Middle frontal gyrus (tissue), 1 donor: ENCODE results near the gene ERC2.

Experiments
- DNase-seq: peaks from one replicate; pipeline ENCODE4 v3.0.0-alpha.2; 2015; ENCODE audit warnings: low spot score; ENCODE audit errors: extremely low spot score

Gene ERC2

GRCh38 chr3:55691141-55691540 lies 777.1 kb downstream of the ERC2 start:
- no peak for DNase-seq

- no peak for DNase-seq
These were observed 777.5 kb downstream of the ERC2 start for GRCh38 chr3:55690726-55691125.

- DNase-seq: no peak
These were observed 778.1 kb downstream of the ERC2 start for GRCh38 chr3:55690177-55690576.

DNA sequence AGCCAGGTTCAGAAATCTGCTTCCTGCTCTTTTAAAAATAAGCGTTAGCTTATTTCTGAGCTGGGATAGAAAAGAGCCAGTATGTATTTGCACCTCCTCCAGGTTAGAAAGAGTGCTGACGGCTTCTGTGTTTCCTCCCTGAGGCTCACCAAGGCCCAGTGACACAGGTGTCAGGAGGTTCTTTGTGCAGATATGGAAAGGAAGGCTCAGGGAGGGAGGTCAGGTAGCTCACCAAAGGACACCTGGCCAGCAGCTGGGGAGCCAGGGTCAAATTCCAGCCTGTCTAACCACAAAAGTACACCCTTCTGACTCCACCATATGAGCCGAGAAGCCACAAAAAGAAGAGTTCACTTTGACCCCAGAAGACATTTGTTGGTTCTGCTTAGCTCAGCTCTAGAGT lies 780.1 kb downstream of the ERC2 start:
- no peak for DNase-seq

GRCh38 chr3:55687526-55687925 lies 780.7 kb downstream of the ERC2 start:
- no peak for DNase-seq

DNA sequence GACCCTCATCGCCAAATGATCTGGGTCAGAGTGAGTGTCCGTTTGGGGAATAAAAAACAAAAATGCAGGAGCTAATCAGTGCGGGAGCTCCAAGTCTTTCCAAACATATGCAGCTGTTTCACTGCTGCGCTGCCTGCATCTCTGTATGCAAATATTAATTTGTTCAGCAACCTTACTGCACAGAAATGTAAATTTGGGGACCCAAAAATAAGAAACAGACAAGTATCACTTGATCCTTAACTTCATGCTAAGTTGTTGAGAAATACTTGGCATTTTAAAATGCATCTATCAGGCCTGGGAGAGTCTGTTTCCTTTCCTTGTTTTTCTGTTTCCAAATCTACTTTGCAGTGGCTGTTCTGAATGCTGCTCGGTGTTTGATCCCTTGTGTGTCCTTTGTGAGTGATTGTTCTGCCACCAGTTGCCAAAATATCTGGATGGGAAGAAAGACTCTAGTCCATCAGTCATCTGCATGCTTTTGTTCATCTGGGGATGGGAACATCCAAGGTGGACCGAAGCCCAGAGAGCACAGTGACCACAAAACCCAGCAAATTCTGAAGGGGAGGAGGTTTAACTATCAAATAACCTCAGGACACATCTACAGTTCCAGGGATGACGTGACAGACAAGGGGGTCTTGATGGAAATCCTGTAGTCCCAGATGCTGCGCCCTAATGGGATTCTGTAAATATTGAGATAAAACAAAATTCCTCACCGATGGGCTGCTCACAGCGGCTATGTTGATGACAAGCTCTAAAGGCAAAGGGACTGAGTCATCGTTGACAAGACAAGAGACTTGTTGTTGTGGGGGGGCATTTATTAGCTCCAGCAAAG lies 781.6 kb downstream of the ERC2 start:
- no peak for DNase-seq

DNA sequence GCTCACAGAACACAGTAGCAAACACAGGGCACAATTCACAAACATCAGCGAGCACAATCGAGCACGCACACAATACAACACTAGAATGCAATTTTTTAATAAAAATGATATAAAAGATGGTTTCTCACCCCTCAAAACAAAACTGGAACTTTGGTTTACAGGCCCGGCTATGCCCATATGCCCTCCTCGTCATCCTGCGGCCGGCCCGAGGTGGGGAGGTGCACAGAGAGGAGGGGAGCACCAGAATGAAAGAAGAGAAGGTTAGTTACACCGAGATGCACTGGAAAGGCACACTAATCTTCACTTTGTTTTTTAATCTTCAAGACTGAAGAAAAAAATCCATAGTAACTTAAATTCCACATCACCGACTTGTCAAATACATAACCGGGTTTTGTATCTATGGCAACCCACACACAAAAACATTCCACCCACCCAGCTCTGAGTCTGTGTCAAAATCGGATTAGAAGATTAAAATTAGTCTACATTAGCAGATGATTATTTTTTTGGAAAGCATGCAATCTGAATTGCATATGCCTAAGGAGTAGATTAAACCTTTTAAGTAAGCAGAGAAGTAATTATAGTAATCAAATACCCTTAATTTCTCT lies 784.5 kb downstream of the ERC2 start:
- no peak for DNase-seq

GRCh38 chr3:55682461-55682860 lies 785.8 kb downstream of the ERC2 start:
- no peak for DNase-seq

DNA sequence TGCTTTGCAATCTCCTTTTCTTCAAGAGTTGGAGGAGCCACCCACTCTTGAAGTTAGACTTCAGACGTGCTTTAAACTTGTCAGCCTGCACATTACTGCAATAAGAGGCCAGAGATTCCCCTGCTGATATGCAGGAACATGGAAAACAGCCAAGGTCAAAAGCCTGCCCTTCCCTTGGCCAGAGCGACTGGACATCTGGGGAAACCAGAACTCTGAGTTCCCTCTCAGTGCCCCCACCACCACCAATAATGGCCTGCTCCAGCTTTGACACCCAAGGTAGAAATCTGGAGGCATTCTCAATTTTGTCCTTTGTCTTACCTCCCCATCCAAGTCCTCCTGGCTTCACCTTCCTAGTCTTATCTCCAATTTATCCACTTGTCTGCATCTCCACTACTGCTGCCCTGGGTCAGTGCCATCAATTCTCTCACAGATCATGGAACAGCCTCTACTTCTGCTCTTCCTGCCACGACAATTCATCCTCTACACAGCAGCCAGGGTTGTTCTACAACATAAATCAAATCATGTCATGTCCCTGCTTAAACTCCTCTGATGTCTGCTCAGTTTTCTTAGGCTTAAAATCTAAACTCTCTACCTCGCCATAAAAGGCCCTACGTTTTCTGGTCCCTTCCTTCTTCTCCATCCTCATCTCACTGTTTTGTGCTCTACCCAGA lies 789.6 kb downstream of the ERC2 start:
- DNase-seq: no peak

DNA sequence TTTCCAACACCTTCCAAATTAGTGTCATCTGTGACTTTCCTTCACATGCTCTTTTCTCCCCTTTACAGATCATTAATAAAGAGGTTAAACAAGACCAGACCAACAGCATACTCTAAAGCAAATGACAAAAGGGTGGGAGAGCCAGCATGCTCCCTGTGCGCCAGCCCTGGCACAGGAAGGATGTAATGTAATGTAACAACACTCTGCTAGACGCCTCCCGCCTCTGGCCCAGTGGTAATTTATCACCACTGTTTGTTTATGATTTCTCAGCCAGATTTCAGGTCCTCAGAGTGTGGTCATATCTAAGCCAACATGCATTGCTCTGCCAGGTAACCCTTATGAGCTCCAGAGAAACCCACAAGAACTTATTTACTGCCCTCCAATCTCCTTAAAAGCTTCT lies 791.6 kb downstream of the ERC2 start:
- DNase-seq: no peak

DNA sequence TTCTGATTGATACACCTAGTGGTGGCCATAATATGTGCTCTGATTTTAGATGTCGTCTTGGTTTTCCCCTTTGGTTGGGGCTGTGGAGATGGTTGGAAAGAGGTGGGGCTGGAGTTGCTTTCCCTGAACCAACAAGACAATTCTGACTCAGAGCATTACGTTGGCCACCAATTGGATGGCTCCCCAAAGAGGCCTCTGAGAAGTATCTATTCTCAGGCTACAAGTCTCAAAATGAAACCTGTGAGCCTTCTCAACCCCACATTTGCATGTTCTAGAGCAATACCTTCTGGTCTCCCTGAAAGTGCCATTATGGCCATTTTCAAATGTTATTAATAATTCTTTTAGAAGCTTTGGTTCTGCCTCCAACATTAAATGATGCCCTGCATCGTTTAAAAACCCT lies 792.8 kb downstream of the ERC2 start:
- no peak for DNase-seq

GRCh38 chr3:55673764-55674163 lies 794.5 kb downstream of the ERC2 start:
- DNase-seq: no peak

- DNase-seq: no peak
These were observed 799.1 kb downstream of the ERC2 start for GRCh38 chr3:55669133-55669532.

DNA sequence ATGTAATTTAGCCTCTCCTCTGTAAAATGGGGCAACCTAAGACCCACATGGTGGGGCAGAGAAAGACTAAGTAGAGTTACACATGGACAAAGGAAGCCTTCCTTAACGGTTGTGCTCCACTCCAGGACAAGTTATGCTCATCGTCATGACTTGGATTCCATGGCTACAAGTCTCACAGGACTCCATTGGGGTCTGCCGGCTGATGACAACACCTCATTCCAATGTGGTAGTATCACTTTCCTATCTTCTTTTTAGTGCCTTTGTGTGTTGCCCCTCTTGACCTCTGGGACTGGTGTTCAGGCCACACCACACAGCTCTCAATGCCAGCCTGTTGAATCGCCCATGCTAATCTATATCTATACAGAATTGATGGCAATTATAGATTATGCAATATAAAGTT lies 799.9 kb downstream of the ERC2 start:
- no peak for DNase-seq

DNA sequence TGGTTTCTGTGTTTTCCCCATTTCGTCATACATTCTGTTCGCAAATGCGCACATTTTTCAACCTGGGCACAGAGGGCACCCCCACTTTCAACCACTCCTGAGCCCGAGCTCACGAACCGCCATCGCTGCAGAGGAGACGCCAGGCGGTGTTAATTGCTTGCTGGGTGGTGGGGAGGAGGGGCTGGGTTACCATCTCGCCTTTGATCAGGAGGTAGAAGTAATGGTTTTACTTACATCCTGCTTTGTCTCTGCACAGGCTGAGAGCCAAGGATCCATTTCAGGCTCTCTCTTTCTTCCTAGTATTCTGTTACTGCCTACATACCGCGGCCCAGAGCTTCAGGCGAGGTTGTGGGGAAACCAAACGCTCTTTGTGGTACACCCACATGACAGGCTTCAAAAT lies 803.9 kb downstream of the ERC2 start:
- DNase-seq: no peak

DNA sequence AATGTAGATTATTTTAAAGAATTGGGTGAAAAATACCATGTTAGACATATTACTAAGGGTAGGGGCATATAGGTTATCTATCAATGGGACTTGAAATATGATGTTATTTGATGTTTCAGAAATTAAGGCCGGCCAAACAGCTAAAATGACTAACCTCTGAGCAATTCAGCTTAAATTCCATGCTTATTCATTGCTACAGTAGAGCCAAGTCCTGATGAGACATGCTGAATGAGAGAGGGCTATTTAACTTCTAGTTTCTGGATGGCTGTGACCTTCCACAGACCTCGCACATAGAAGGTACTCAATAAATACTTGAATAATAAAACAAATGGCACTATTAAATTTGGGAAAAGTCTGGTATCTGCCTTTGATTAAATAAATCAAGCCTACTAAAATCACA lies 805.6 kb downstream of the ERC2 start:
- DNase-seq: no peak

GRCh38 chr3:55661571-55661970 lies 806.7 kb downstream of the ERC2 start:
- DNase-seq: no peak

DNA sequence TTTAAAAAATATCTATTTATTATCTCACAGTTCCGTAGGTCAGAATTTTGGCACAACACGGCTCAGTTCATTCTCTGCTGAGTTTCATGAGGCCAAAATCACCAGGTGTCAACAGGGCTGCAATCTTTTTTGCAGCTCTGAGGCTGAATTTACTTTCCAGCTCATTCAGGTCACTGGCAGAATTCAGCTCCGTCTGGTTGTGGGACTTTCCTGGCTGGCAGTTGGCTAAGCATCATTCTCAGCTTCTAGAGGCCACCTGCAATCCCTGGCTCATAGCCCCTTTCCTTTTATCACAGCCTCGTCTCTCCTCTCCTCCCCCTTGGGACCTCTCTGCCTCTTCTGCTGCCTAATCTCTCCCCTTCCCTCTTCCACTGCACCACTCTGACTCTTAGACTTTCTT lies 807.1 kb downstream of the ERC2 start:
- DNase-seq: no peak

- DNase-seq: no peak
These were observed 807.6 kb downstream of the ERC2 start for GRCh38 chr3:55660642-55661041.

- no peak for DNase-seq
These were observed 808.6 kb downstream of the ERC2 start for GRCh38 chr3:55659701-55660100.

DNA sequence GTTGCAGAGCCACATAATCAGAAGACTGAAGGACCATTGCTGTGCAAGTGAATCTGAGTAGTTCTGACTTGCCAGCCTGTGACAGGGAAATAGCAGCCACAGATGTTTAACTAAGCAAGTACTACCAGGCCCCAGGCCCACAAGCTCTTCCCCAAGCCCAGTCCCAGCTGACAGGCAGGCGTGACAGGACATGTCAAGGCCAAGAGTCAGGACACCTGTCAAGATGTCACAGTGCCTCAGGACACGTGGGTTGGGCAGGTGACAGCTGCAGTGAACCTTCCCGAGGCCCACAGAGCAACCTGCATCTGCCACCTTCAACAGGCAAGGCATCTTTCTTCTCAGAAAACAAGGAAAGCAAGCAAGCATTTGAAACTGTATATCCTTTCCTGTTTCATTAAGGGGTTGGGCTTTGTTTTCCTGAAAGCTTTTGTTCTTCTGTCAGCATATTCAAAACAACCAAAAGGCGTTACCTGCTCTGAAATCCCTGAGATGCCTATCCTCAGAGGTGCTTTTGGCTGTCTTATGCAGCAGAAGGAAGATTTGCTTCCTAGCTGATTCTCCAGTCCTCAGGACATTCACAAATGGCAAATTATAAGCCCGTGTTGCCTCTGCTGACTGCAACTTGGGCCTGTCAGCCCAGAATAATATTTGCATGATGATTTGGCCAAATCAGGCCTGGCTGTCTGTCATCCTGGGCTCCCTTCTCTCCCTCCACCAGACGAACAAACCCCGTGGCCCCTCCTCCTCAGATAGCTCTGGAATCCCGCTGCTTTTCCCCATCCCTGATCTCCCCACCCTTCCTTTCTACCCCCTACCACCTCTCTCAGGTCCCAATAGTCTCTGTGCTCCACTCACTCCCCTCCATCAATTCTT lies 809.3 kb downstream of the ERC2 start:
- DNase-seq: no peak

- DNase-seq: no peak
These were observed 810.0 kb downstream of the ERC2 start for GRCh38 chr3:55658270-55658669.
